GM21381 (cell line): ENCODE data around the gene SPINK6.

Source experiments
- ATAC-seq: cut with Tn5 transposase; IDR thresholded peaks from one replicate; pipeline ENCODE4 v1.9.1; 2021; ENCODE audit warnings: mild to moderate bottlenecking, moderate library complexity; ENCODE audit not compliant: unreplicated experiment

Gene SPINK6

GRCh38 chr5:148221508-148221907 lies 18.7 kb downstream of the SPINK6 start:
- no peak for ATAC-seq

- no peak for ATAC-seq
Measured at GRCh38 chr5:148224117-148224742, 21.4 kb downstream of the SPINK6 start.

GRCh38 chr5:148228392-148228984 lies 25.6 kb downstream of the SPINK6 start:
- no peak for ATAC-seq

GRCh38 chr5:148229840-148230239 lies 27.0 kb downstream of the SPINK6 start:
- ATAC-seq, result no peak

GRCh38 chr5:148230240-148230639 lies 27.4 kb downstream of the SPINK6 start:
- ATAC-seq, result no peak

- ATAC-seq, result no peak
Measured at GRCh38 chr5:148237785-148238417, 35.1 kb downstream of the SPINK6 start.

GRCh38 chr5:148238418-148238794 lies 35.6 kb downstream of the SPINK6 start, which contains the start of gene MARCOL:
Gene MARCOL (plus strand): TSS chr5:148238525. CDS start chr5:148238598, 73 bp downstream.
- ATAC-seq, result no peak

GRCh38 chr5:148248894-148249293 lies 46.1 kb downstream of the SPINK6 start:
- no peak for ATAC-seq

GRCh38 chr5:148255456-148255855 lies 52.6 kb downstream of the SPINK6 start:
- ATAC-seq, result no peak

- ATAC-seq, result no peak
Measured at GRCh38 chr5:148259288-148259687, 56.4 kb downstream of the SPINK6 start.

GRCh38 chr5:148261221-148261620 lies 58.4 kb downstream of the SPINK6 start:
- ATAC-seq, result no peak
